Subcutaneous abdominal adipose tissue (tissue), 5 donors: Measurements from ENCODE around the gene BLTP3A.
"Not testable (repeated sequence)": the region's sequence is repeated elsewhere in the genome, so short reads cannot be mapped to it uniquely, and the experiment has no call there.

Source experiments
- H3K27ac ChIP-seq: one replicate; pipeline ENCODE4 v1.7.0; 2013; ENCODE audit warnings: low read depth, mild to moderate bottlenecking, inconsistent platforms, low read length, moderate library complexity
- H3K27me3 ChIP-seq, 5 donors: one replicate each; pipeline ENCODE4 v1.7.0; 2013; ENCODE audit warnings: low read length in 5 of 5, inconsistent platforms in 1 of 5; ENCODE audit not compliant: control insufficient read depth in 5 of 5, insufficient read depth in 4 of 5
- H3K36me3 ChIP-seq, 5 donors: one replicate each; pipeline ENCODE4 v1.7.0; 2013; ENCODE audit warnings: low read length in 5 of 5; ENCODE audit not compliant: control insufficient read depth in 5 of 5, insufficient read depth in 5 of 5
- H3K4me1 ChIP-seq, 5 donors: one replicate each; pipeline ENCODE4 v1.7.0; 2013; ENCODE audit warnings: low read length in 5 of 5, mild to moderate bottlenecking in 3 of 5, moderate library complexity in 1 of 5; ENCODE audit not compliant: control insufficient read depth in 5 of 5, insufficient read depth in 5 of 5
- H3K4me3 ChIP-seq, 5 donors: one replicate each; pipeline ENCODE4 v1.7.0; 2013; ENCODE audit warnings: low read length in 5 of 5, low read depth in 1 of 5
- H3K9ac ChIP-seq, 5 donors: one replicate each; pipeline ENCODE4 v1.7.0; 2013; ENCODE audit warnings: low read length in 5 of 5, mild to moderate bottlenecking in 4 of 5, moderate library complexity in 3 of 5
- H3K9me3 ChIP-seq, 5 donors: one replicate each; pipeline ENCODE4 v1.7.0; 2013; ENCODE audit warnings: low read length in 5 of 5; ENCODE audit not compliant: control insufficient read depth in 5 of 5
- donor health status: healthy.
- donor health status: healthy.
- donor health status: healthy.
- donor health status: healthy.
- donor health status: healthy.

Gene BLTP3A

GRCh38 chr6:34791164-34791700 is 651 bp upstream of the BLTP3A start:
- Histone ChIP-seq H3K27me3 (no peaks in the 10 kb centered on the region), H3K4me3 (peak overlapping the region; percentile 76 to 97 (median 92)), H3K4me1 (peaks cover 6 to 34% (median 26%) of the 10 kb centered on the region in 5 donors), H3K9ac (peak overlapping the region; percentile 59 to 97 (median 85)), H3K9me3 (no peaks in the 10 kb centered on the region), H3K36me3 (no peaks in the 10 kb centered on the region), H3K27ac (peak overlapping the region; percentile 99)

- Histone ChIP-seq H3K36me3 (no peaks in the 10 kb centered on the region), H3K4me3 (peak overlapping the region; percentile 76 to 96 (median 92)), H3K27me3 (no peaks in the 10 kb centered on the region), H3K4me1 (peaks cover 6 to 38% (median 27%) of the 10 kb centered on the region in 5 donors), H3K9me3 (no peaks in the 10 kb centered on the region), H3K9ac (peak overlapping the region; percentile 94 to 100 (median 97)), H3K27ac (peak overlapping the region; percentile 99)
Measured at GRCh38 chr6:34792605-34793500, 970 bp downstream of the BLTP3A start.

GRCh38 chr6:34793877-34794276 is 2.0 kb downstream of the BLTP3A start:
- Histone ChIP-seq H3K27me3 (no peaks in the 10 kb centered on the region), H3K9ac (peak overlapping the region in 2 of 5 donors; percentile 0 to 99), H3K27ac (peak overlapping the region; percentile 99), H3K36me3 (no peaks in the 10 kb centered on the region), H3K4me1 (peaks cover 6 to 38% (median 27%) of the 10 kb centered on the region in 5 donors), H3K4me3 (no peak overlapping the region), H3K9me3 (no peaks in the 10 kb centered on the region)

GRCh38 chr6:34795836-34796425 is 4.0 kb downstream of the BLTP3A start:
- Histone ChIP-seq H3K4me1 (peaks cover 6 to 34% (median 24%) of the 10 kb centered on the region in 5 donors), H3K9me3 (no peaks in the 10 kb centered on the region), H3K27ac (peak overlapping the region; percentile 48), H3K36me3 (no peaks in the 10 kb centered on the region), H3K9ac (no peak overlapping the region), H3K27me3 (no peaks in the 10 kb centered on the region), H3K4me3 (no peak overlapping the region)

GRCh38 chr6:34798057-34798456 is 6.2 kb downstream of the BLTP3A start:
- no peaks in the 10 kb centered on the region for H3K36me3 ChIP-seq
- H3K27me3 ChIP-seq: no peaks in the 10 kb centered on the region
- no peak overlapping the region for H3K4me3 ChIP-seq
- no peak overlapping the region for H3K9ac ChIP-seq
- H3K9me3 ChIP-seq: no peaks in the 10 kb centered on the region
- H3K4me1 ChIP-seq: peaks cover 1 to 25% (median 14%) of the 10 kb centered on the region in 5 donors
- no peak overlapping the region for H3K27ac ChIP-seq

GRCh38 chr6:34799547-34799946 is 7.7 kb downstream of the BLTP3A start:
- H3K9ac ChIP-seq: no peak overlapping the region
- no peak overlapping the region for H3K27ac ChIP-seq
- H3K4me1 ChIP-seq: peaks cover 0 to 16% (median 6%) of the 10 kb centered on the region in 5 donors
- no peaks in the 10 kb centered on the region for H3K9me3 ChIP-seq
- no peaks in the 10 kb centered on the region for H3K27me3 ChIP-seq
- H3K36me3 ChIP-seq: no peaks in the 10 kb centered on the region
- H3K4me3 ChIP-seq: no peak overlapping the region

- Histone ChIP-seq H3K4me3 (no peak overlapping the region), H3K27ac (no peak overlapping the region), H3K9me3 (no peaks in the 10 kb centered on the region), H3K9ac (no peak overlapping the region), H3K27me3 (no peaks in the 10 kb centered on the region), H3K36me3 (no peaks in the 10 kb centered on the region), H3K4me1 (peaks cover 0 to 15% (median 8%) of the 10 kb centered on the region in 5 donors)
Measured at GRCh38 chr6:34804543-34804942, 12.7 kb downstream of the BLTP3A start.

- not testable (repeated sequence) for H3K36me3 ChIP-seq, H3K9ac ChIP-seq, H3K27me3 ChIP-seq, H3K9me3 ChIP-seq, H3K4me3 ChIP-seq, H3K27ac ChIP-seq
- H3K4me1 ChIP-seq: peaks cover 0 to 13% (median 8%) of the 10 kb centered on the region in 5 donors
Measured at GRCh38 chr6:34805074-34805473, 13.2 kb downstream of the BLTP3A start.

- Histone ChIP-seq H3K4me1 (peaks cover 0 to 13% (median 8%) of the 10 kb centered on the region in 5 donors), H3K27me3 (no peaks in the 10 kb centered on the region), H3K9me3 (no peaks in the 10 kb centered on the region), H3K27ac (no peak overlapping the region), H3K36me3 (peaks cover 0 to 5% (median 0%) of the 10 kb centered on the region in 5 donors), H3K9ac (no peak overlapping the region), H3K4me3 (no peak overlapping the region)
Measured at GRCh38 chr6:34806738-34807453, 15.0 kb downstream of the BLTP3A start.
